SK-N-MC (cell line): ENCODE results near the gene MAMDC4.
"Not testable (repeated sequence)": the region's sequence is repeated elsewhere in the genome, so short reads cannot be mapped to it uniquely, and the experiment has no call there.

Experiments used
- EZH2 ChIP-seq: fragments of 200-600 bp; sonication (generic); IDR thresholded peaks from one replicate; pipeline ENCODE4 v1.6.1; 2017; ENCODE audit warnings: antibody characterized with exemption
- FOXP2 ChIP-seq: optimal IDR thresholded peaks from 2 replicates; pipeline ENCODE3; 2011; ENCODE audit warnings: mild to moderate bottlenecking, moderate library complexity; ENCODE audit not compliant: insufficient read depth; ENCODE audit errors: extremely low read length, control extremely low read depth
- POLR2AphosphoS5 ChIP-seq: IDR thresholded peaks from 2 replicates; pipeline ENCODE4 v1.6.1; 2012; ENCODE audit warnings: mild to moderate bottlenecking, low read depth, low read length, borderline replicate concordance

- TF ChIP-seq POLR2AphosphoS5, EZH2, FOXP2: not testable (repeated sequence)
Observed at GRCh38 chr9:136883670-136884069, 31.5 kb downstream of the MAMDC4 start.
